ENCODE results near the gene SYNDIG1L.

The SYNDIG1L gene

GRCh38 chr14:74427651-74428050, 1.6 kb upstream of the SYNDIG1L start:
- DNase-seq, result no peak

DNA sequence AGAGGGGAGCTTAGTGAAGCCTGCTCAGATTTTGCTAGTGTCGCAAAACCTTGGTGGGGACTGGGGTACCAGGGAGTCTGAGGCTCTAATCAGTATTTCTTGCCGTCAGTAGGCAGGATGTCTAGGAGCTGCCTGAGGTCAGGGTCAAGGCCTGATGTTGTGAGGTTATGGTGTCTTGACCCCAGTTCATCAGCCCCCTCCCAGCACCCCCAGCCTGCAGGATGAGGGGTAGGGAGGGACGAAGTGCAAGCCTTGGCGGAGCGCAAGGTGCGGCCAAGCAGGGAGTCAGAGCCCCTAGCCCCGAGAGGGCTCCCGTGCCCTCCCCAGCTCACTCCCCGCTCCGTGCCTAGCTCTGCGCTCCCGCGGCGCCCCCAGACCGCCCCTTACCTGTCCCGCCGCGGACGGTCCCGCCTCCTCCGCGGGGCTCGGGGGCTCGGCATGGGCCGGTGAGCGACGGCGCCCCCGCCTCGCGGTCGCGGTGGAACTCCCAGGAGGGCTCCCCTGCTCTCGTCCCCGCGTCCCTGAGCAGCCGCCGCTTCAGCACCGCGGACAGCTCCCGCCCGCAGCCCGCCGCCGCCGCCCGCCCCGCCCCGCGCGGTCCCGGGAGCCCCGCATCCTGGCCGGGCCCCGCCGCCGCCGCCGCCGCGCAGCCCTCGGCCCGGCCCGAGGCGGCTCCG, 347 bp downstream of the SYNDIG1L start:
- no peak for DNase-seq

- DNase-seq, result no peak
Observed at GRCh38 chr14:74424606-74425005, 1.4 kb downstream of the SYNDIG1L start.

DNA sequence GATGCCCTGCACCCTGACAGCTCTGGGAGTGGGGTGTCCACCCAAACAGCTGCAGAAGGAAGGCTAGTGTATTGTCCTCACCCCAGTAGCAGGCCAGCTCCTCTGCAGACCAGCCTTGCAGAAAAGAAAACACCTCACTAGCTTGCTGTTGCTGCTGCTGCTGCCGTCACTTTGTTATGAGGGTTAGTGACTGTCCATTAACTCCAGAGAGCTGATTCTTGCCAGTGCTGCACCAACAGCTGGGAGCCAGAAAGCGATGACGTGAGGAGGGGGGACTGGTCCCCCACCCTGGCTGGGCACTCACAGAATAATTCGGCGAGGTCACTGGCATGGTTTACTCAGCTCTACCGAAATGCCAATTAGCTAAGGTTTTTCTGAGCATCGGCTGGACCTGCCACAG, 2.8 kb downstream of the SYNDIG1L start:
- no peak for DNase-seq

DNA sequence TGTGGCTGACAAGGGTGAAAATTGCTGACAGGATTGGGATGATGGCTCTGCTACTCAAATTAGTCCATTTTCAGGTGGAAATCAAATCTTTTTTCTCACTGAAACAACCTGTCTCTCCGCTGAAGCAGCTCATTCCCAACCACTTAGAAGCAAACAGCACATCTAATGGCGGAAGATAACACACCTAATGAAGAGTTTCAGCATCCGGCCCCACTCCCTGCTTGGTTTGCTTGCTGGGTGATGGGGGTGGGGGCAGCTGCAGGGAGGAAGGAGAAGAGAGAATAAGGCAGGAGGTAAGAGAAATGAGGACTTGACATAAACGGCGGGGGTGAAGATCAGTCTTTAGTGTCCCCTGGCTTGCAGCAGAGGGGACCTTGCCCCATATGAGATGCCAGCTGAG, 4.0 kb downstream of the SYNDIG1L start:
- DNase-seq, result no peak

- no peak for DNase-seq
Observed at GRCh38 chr14:74419086-74419485, 6.9 kb downstream of the SYNDIG1L start.

- no peak for DNase-seq
Observed at GRCh38 chr14:74418031-74418430, 8.0 kb downstream of the SYNDIG1L start.

GRCh38 chr14:74417611-74418010, 8.4 kb downstream of the SYNDIG1L start:
- DNase-seq, result no peak

DNA sequence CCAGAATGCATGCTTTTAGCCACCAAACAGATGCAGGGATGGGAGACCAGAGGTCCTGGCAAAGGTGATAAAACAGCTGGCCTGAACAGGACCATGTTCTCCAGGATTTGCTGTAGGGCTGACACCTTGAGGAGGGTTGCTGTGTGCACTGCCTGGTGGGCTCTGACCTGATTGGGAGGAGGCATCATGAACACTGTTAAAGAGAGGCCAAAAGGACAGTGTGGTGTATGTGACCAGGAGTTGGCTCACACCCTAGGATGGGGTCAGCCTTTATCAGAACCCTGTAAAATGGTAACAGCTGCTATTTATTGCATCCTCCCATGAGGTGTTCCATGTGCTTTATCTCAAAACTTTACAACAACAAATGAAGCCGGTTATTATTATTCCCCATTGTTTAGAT, 8.8 kb downstream of the SYNDIG1L start:
- DNase-seq, result no peak

GRCh38 chr14:74415115-74415437, 10.9 kb downstream of the SYNDIG1L start:
- DNase-seq, result no peak

GRCh38 chr14:74414403-74415114, 11.5 kb downstream of the SYNDIG1L start:
- no peak for DNase-seq

- DNase-seq, result no peak
Observed at GRCh38 chr14:74413627-74414026, 12.4 kb downstream of the SYNDIG1L start.

DNA sequence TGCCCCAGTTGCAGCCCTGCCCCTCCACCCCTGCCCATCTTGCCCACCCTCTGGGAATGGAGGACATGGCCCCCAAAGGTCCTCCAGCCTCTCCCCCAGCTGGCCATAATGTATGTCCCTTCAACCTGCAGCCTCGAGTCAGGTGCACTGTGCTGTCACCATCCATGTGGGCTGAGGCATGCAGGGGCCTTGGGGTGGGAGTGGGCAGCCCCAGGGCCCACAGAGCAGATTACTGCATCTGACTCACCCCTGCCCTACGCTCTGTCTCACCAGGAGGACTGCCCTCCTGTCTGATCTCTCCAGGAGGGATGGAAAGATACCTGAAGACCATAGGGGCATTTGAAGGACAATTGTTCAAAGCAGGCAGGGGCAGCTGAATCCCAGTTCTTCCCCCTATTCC, 13.3 kb downstream of the SYNDIG1L start:
- DNase-seq, result no peak

GRCh38 chr14:74411671-74412070, 14.3 kb downstream of the SYNDIG1L start:
- DNase-seq, result no peak

GRCh38 chr14:74409441-74409840, 16.6 kb downstream of the SYNDIG1L start:
- DNase-seq, result no peak

- DNase-seq, result no peak
Observed at GRCh38 chr14:74408870-74409269, 17.1 kb downstream of the SYNDIG1L start.

DNA sequence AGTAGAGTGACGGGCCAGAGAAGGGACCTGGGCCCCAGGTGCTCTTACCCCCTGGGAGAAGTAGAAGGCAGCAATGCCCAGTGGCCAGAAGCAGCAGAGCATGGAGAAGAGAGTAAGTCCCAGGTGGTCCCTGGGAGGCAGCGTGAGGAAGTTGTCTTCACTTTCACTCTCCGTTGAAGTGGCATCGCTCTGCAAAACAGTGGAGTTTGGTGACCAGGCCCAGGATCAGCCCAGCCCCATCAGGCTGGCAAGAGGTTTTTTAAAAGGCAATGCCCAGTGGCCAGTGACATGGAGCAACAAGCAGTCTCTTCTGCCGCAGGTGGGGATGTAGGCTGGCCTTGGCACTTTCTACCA, 18.2 kb downstream of the SYNDIG1L start:
- DNase-seq, result no peak

DNA sequence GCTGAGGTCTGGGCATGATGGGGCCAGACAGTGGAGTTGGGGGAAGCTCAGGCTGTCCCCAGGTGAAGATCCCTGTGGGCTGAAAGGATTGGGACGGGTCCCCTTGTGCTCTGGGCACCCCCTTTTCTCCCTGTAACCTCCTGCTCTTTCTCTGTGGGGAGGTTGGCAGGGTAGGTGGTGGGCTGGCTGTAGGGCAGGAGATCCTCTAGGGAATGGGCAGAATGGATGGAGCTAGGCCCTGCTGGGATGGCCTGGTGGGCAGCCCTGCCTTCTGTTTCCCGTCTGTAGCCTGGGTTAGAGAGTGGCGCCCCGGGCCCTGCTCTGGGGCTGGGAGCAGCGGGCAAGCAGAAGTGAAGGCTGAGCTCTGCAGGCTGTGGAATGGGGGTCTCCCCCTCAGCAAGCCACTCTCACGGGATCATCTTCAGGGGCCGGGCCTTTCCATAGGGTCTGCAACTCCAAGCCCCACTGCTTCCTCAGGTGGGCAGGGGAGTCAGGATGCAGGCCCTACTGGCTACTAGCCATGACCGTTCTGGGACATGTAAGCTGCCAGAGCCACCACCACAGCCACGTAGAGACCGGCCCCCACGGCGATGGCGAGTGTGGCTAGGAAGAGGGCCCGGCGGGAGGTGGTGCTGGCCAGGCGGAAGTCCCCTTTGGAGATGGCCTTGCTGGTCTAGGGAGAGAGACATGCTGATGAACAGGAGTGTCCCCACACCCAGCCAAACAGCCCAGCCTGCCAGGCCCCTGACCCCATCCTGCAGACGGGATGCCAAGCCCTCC, 18.8 kb downstream of the SYNDIG1L start:
- no peak for DNase-seq

- DNase-seq, result no peak
Observed at GRCh38 chr14:74405663-74406062, 20.3 kb downstream of the SYNDIG1L start.

DNA sequence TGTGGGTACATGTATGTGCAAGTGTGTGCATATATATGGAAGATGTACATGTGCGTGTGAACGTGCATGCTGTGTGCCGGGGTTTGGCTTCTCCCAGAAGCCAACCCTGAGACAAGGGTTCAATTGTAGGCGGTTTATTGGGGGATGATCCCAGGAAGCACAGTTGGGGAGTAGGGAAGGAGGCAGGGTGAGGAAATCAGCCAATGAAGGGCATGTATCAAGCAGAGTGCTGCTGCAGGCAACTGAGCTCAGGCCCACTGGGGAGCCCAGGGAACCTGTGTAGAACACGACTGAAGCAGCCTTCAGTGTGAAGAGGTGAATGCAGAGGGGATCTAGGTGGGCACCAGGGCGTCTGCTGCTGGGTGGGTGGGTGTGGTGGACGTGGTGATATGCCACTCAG, 21.6 kb downstream of the SYNDIG1L start:
- no peak for DNase-seq

DNA sequence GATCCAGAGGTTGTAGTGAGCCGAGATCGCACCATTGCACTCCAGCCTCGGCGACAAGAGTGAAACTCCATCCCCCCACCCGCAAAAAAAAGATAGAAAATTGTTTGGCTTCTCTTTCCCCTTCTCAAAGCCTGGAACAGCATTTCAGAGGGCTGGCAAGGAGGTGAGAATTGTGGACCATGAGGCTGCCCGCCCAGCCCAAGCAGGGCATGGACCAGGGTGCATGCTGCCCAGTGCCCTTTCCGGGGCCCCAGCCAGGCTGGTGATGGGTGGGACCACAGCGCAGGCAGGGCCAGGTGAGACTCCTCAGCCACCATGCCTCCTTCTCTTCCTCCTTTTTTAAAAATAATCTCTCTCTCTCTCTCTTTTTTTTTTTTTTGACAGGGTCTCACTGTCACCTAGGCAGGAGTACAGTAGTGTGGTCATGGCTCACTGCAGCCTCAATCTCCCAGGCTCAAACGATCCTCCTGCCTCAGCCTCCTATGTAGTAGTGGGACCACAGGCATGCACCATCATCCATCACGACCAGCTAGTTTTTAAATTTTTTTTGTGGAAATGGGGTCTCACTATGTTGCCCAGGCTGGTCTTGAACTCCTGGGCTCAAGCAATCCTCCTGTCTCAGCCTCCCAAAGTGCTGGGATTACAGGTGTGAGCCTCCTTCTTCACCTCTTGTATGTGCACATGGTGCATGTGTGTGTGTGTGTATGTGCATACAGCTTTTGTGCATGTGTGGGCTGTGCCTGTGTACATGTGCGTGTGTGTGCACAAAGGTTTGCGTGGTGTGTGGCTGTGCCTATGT, 22.2 kb downstream of the SYNDIG1L start:
- no peak for DNase-seq

DNA sequence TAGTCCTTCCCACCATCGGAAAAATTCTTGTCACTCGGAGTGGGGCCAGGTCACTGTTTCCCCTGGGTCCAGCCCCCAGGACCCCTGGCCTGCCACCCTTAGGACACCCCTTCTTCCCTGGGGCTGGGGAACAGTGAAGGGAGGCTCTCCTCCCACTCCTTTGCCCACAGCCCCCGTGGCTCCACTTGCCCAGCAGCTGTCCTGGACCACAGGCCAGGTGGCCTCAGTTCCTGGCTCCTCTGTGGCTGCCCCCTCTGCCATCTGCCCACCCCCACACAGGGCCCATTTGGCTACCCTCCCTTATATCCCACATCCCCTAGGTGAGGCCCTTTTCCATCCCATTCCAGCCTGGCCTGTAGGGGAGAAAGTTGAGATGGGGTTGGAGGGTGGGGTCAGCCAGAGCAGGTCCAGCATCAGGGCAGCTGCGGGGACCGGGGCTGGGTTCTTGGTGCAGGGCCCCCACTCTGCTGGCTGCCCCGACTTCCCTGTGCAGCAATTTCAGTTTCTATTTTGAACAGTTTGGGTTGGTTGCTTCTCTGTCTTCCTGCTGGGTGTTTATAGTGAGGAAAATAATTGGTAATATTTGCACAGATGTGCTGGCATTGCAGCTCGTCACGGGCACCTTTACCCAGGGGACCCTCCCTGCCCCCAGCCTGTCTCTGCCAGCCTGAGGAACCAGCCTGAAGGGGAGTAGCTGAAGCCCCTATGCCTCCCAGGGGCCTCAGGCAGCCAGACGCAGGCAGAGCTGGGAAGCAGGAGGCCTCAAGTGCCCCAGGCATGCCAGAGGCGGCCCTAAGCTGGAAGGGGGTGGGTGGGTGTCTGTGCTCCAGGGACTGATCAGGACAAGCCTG, 23.4 kb downstream of the SYNDIG1L start:
- no peak for DNase-seq

Measured in NCI-H1436 (cell line).